HepG2 (cell line): ENCODE measurements around the gene CACNA1C. TPM values are rescaled to one million over a fixed set of nuclear protein-coding genes. Genes with fewer than 3 reads are reported as not detected.

Experiments used
- ATAC-seq: fragments of 200-7000 bp; cut with Tn5 transposase; 3 replicates; pipeline ENCODE4 v1.9.1; 2020; ENCODE audit warnings: mild to moderate bottlenecking, moderate library complexity
- BruUV-seq: library from RNA; stranded (reverse); fragments of 400-500 nt; replicated peaks from 2 replicates; lab custom pipeline; 2021; lab: Mats Ljungman, UMichigan
- CTCF ChIA-PET: fragments of 300-600 bp; formaldehyde crosslinking; extraction: SDS; loops from one replicate; lab custom pipeline; 2021; ENCODE audit warnings: low total read pairs, inconsistent platforms, low intra/inter-chr PET ratio; lab: Yijun Ruan, JAX
- POLR2A ChIA-PET: fragments of 350-600 bp; sonication (Branson Sonifier 250); formaldehyde crosslinking; loops from one replicate; lab custom pipeline; 2020; ENCODE audit warnings: antibody characterized with exemption, inconsistent platforms; lab: Yijun Ruan, JAX
- DNase-seq: peaks from one replicate; pipeline ENCODE4 v3.0.0-alpha.2; 2015; ENCODE audit warnings: low spot score
- FAIRE-seq: peaks from 3 replicates; lab custom pipeline; 2011; peaks lifted over from hg19 to GRCh38; lab: Jason Lieb, UNC
- H2AFZ ChIP-seq: one replicate; pipeline ENCODE4 v1.6.1; 2011; ENCODE audit warnings: low read length, inconsistent platforms
- H3K27ac ChIP-seq: fragments of 300-600 bp; 3 replicates; pipeline ENCODE4 v1.8.0; 2011; ENCODE audit warnings: mixed run types, mild to moderate bottlenecking, mixed read lengths, low read length, inconsistent platforms; ENCODE audit not compliant: insufficient read depth; ENCODE audit errors: extremely low read length
- H3K27me3 ChIP-seq, 2 experiments: fragments of 200-600 bp in 1 of 2; 2 replicates in 1 of 2; 3 replicates in 1 of 2; pipeline versions ENCODE4 v1.6.0 to v1.8.0; 2011; ENCODE audit warnings: low read length in 2 of 2, mild to moderate bottlenecking in 2 of 2, moderate library complexity in 2 of 2, inconsistent platforms in 1 of 2; ENCODE audit not compliant: insufficient read depth in 2 of 2, control insufficient read depth in 1 of 2
- H3K36me3 ChIP-seq, 2 experiments: fragments of 200-600 bp in 1 of 2; replicated peaks in 1 of 2; 2 replicates in 1 of 2; 3 replicates in 1 of 2; pipeline versions ENCODE4 v1.5.1 to v1.8.0; 2011; ENCODE audit warnings: low read length in 2 of 2, inconsistent platforms in 1 of 2; ENCODE audit not compliant: insufficient read depth in 2 of 2, control insufficient read depth in 1 of 2
- H3K4me1 ChIP-seq: 2 replicates; pipeline ENCODE4 v1.5.1; 2012; ENCODE audit warnings: low read length, inconsistent platforms; ENCODE audit not compliant: insufficient read depth
- H3K4me2 ChIP-seq: 2 replicates; pipeline ENCODE4 v1.6.0; 2011; ENCODE audit warnings: low read depth, low read length, inconsistent platforms
- H3K4me3 ChIP-seq, 3 experiments: fragments of 200-600 bp in 1 of 3; sonication (generic), shearing (Covaris generic) in 1 of 3; replicated peaks in 1 of 3; 2 replicates each; pipeline ENCODE4 v1.5.1; 2011 to 2016; ENCODE audit warnings: low read length in 3 of 3, inconsistent platforms in 2 of 3, low read depth in 2 of 3, mild to moderate bottlenecking in 2 of 3, control low read depth in 1 of 3, mixed read lengths in 1 of 3; ENCODE audit not compliant: insufficient read depth in 1 of 3
- H3K79me2 ChIP-seq: one replicate; pipeline ENCODE4 v1.6.1; 2011; ENCODE audit warnings: low read length, inconsistent platforms; ENCODE audit not compliant: insufficient read depth
- H3K9ac ChIP-seq: 2 replicates; pipeline ENCODE4 v1.6.0; 2011; ENCODE audit warnings: mild to moderate bottlenecking, low read depth, low read length, inconsistent platforms; ENCODE audit not compliant: insufficient read depth
- H3K9me3 ChIP-seq: 2 replicates; pipeline ENCODE4 v1.5.1; 2012; ENCODE audit warnings: mild to moderate bottlenecking, low read length
- H4K20me1 ChIP-seq: 2 replicates; pipeline ENCODE4 v1.6.0; 2011; ENCODE audit warnings: inconsistent platforms, mild to moderate bottlenecking, low read length, moderate library complexity; ENCODE audit not compliant: insufficient read depth
- EED ChIP-seq: sonication (generic); formaldehyde crosslinking; IDR thresholded peaks from 2 replicates; pipeline ENCODE4 v1.5.0; 2020; ENCODE audit warnings: mild to moderate bottlenecking, missing genetic modification reagents
- ETV6 ChIP-seq: sonication (generic); formaldehyde crosslinking; conservative IDR thresholded peaks from 2 replicates; pipeline ENCODE4 v1.4.0; 2020; ENCODE audit warnings: missing genetic modification reagents
- NFIC ChIP-seq: IDR thresholded peaks from 2 replicates; pipeline ENCODE4 v1.6.1; 2012; ENCODE audit warnings: mild to moderate bottlenecking, low read length, inconsistent platforms
- XRCC5 ChIP-seq: fragments of 200-400 bp; formaldehyde crosslinking; optimal IDR thresholded peaks from 2 replicates; pipeline ENCODE3; 2017; ENCODE audit warnings: mild to moderate bottlenecking, low read length
- ZBTB1 ChIP-seq: sonication (generic); formaldehyde crosslinking; IDR thresholded peaks from 2 replicates; pipeline ENCODE4 v1.4.0; 2020; ENCODE audit warnings: missing genetic modification reagents, borderline replicate concordance
- ZNF350 ChIP-seq: sonication (generic); formaldehyde crosslinking; IDR thresholded peaks from 2 replicates; pipeline ENCODE4 v1.4.0; 2020; ENCODE audit warnings: mild to moderate bottlenecking, low read depth, missing genetic modification reagents, borderline replicate concordance
- ZNF451 ChIP-seq: sonication (generic); formaldehyde crosslinking; IDR thresholded peaks from 2 replicates; pipeline ENCODE4 v1.5.0; 2020; ENCODE audit warnings: mild to moderate bottlenecking, missing genetic modification reagents
- ZNF569 ChIP-seq: sonication (generic); formaldehyde crosslinking; IDR thresholded peaks from 2 replicates; pipeline ENCODE4 v1.5.0; 2020; ENCODE audit warnings: mild to moderate bottlenecking, missing genetic modification reagents, moderate library complexity, borderline replicate concordance
- ZNF589 ChIP-seq: sonication (generic); formaldehyde crosslinking; conservative IDR thresholded peaks from 2 replicates; pipeline ENCODE4 v1.8.0; 2022; ENCODE audit warnings: mild to moderate bottlenecking, moderate library complexity, missing genetic modification reagents
- WGBS: methylation state at CpG from one replicate; pipeline ENCODE4 v1.1.6; 2017; ENCODE audit warnings: low lambda C conversion rate; 5-methylcytosine and 5-hydroxymethylcytosine counted together
- in situ Hi-C: cut with HindIII; loops from 2 replicates; pipeline ENCODE4 v1.10.0; 2017; ENCODE audit warnings: low pct_unique_long_range_greater_than_20kb; ENCODE audit not compliant: extremely low pct_ligation_motif_present
- intact Hi-C: fragments of 100-400 bp; cut with micrococcal nuclease; formaldehyde crosslinking; loops from one replicate; pipeline ENCODE4 v1.10.0; 2022; ENCODE audit not compliant: unreplicated experiment
- polyA plus RNA-seq, 8 experiments: library from polyadenylated mRNA; depleted of rRNA in 3 of 8; stranded (reverse) in 7 of 8; unstranded in 1 of 8; fragments of >200 nt; fragmentation: Illumina TruSeq in 4 of 8; extraction: Trizol in 4 of 8; gene quantifications; 2 replicates each; pipeline versions ENCODE4 v1.2.1 to v1.2.3, GENCODE V29; 2011 to 2016; ENCODE audit warnings: low read depth in 4 of 8, missing spikeins in 1 of 8, mixed read lengths in 1 of 8; ENCODE audit not compliant: insufficient read depth in 1 of 8
- total RNA-seq, 5 experiments: library from RNA; depleted of rRNA; stranded (reverse); fragments of >200 nt; fragmentation: Illumina TruSeq; extraction: Trizol; gene quantifications; 2 replicates each; pipeline ENCODE4 v1.2.3, GENCODE V29; 2016; ENCODE audit warnings: low read depth in 1 of 5
- TF ChIP-seq, protein P1 (sequence below): sonication (generic); formaldehyde crosslinking; IDR thresholded peaks from 2 replicates; pipeline ENCODE4 v1.4.0; 2020; ENCODE audit warnings: mild to moderate bottlenecking, missing genetic modification reagents
- TF ChIP-seq, protein P2 (sequence below): sonication (generic); formaldehyde crosslinking; IDR thresholded peaks from 2 replicates; pipeline ENCODE4 v1.8.0; 2022; ENCODE audit warnings: mild to moderate bottlenecking, missing genetic modification reagents, moderate library complexity
- TF ChIP-seq, protein P3 (sequence below): sonication (generic); formaldehyde crosslinking; IDR thresholded peaks from 2 replicates; pipeline ENCODE4 v1.4.0; 2020; ENCODE audit warnings: missing genetic modification reagents, borderline replicate concordance

Gene CACNA1C
- total and polyA plus RNA-seq, 2 of the 13 experiments (the other 11 are each of a cell fraction or from before 2014, with no cell fraction given), result not detected

DNA sequence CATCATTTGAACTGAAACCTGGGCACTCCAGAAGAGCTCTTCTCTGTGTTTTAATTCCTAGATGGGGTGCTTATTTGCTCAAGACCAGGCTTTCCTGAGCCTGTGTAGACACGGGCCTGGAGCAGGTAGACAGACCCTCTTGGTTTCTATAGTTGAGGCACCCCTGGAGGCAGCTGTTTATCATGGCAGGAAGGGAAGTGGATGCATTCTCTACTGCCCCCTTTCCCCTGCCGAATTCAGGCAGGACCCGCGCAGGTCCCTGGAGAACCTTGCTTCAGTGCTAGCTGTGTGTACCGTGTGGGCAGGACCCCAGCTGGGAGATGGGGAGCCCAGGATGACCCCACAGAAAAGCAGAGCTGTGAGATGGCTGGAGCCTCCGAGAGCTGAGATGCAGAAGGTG is 6.0 kb downstream of the CACNA1C start (continued):
- TF ChIP-seq, protein P1, sequence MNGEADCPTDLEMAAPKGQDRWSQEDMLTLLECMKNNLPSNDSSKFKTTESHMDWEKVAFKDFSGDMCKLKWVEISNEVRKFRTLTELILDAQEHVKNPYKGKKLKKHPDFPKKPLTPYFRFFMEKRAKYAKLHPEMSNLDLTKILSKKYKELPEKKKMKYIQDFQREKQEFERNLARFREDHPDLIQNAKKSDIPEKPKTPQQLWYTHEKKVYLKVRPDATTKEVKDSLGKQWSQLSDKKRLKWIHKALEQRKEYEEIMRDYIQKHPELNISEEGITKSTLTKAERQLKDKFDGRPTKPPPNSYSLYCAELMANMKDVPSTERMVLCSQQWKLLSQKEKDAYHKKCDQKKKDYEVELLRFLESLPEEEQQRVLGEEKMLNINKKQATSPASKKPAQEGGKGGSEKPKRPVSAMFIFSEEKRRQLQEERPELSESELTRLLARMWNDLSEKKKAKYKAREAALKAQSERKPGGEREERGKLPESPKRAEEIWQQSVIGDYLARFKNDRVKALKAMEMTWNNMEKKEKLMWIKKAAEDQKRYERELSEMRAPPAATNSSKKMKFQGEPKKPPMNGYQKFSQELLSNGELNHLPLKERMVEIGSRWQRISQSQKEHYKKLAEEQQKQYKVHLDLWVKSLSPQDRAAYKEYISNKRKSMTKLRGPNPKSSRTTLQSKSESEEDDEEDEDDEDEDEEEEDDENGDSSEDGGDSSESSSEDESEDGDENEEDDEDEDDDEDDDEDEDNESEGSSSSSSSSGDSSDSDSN (CRISPR knock-in tag), result no peak
- TF ChIP-seq, protein P2, sequence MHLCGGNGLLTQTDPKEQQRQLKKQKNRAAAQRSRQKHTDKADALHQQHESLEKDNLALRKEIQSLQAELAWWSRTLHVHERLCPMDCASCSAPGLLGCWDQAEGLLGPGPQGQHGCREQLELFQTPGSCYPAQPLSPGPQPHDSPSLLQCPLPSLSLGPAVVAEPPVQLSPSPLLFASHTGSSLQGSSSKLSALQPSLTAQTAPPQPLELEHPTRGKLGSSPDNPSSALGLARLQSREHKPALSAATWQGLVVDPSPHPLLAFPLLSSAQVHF, result no peak
- no peak for TF ChIP-seq ZBTB1 (CRISPR knock-in tag)
- TF ChIP-seq ZNF569 (CRISPR knock-in tag), result no peak
- TF ChIP-seq ZNF350, result no peak
- no peak for TF ChIP-seq ZNF589
- no peak for TF ChIP-seq EED (CRISPR knock-in tag)
- TF ChIP-seq ZNF451, result no peak

DNA sequence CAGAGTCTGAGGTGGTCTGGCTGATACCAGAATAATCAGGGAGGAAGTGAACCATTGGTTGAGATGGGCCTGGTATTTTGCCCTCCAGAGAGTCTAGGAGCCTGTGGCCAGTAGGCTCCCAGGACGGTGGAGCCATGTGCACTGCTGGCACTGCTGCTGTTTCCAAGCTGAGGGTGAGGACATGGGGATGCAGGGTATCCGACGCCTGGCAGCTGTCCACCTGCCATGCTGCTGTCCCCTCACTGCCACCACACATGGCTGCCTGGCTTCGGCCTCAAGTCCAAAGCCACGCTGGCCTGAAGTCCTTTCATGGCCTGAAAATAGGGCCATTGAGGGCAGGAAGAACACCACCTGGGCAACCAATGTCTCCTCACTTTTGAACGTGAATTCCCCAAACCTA is 8.6 kb downstream of the CACNA1C start:
- no peak for FAIRE-seq
- intact Hi-C loops, result no loop called here
- TF ChIP-seq NFIC (no peak), XRCC5 (no peak), ETV6 (CRISPR knock-in tag) (no peak)
- TF ChIP-seq, protein P3, sequence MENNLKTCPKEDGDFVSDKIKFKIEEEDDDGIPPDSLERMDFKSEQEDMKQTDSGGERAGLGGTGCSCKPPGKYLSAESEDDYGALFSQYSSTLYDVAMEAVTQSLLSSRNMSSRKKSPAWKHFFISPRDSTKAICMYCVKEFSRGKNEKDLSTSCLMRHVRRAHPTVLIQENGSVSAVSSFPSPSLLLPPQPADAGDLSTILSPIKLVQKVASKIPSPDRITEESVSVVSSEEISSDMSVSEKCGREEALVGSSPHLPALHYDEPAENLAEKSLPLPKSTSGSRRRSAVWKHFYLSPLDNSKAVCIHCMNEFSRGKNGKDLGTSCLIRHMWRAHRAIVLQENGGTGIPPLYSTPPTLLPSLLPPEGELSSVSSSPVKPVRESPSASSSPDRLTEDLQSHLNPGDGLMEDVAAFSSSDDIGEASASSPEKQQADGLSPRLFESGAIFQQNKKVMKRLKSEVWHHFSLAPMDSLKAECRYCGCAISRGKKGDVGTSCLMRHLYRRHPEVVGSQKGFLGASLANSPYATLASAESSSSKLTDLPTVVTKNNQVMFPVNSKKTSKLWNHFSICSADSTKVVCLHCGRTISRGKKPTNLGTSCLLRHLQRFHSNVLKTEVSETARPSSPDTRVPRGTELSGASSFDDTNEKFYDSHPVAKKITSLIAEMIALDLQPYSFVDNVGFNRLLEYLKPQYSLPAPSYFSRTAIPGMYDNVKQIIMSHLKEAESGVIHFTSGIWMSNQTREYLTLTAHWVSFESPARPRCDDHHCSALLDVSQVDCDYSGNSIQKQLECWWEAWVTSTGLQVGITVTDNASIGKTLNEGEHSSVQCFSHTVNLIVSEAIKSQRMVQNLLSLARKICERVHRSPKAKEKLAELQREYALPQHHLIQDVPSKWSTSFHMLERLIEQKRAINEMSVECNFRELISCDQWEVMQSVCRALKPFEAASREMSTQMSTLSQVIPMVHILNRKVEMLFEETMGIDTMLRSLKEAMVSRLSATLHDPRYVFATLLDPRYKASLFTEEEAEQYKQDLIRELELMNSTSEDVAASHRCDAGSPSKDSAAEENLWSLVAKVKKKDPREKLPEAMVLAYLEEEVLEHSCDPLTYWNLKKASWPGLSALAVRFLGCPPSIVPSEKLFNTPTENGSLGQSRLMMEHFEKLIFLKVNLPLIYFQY, result no peak

More for the DNA sequence above, 8.6 kb downstream of the CACNA1C start:
- no TSS peak for BruUV-seq
- no peaks in the 10 kb centered on the region for H3K36me3 ChIP-seq
- ChIA-PET POLR2A (no interaction called here), CTCF (no interaction called here)
- peaks cover 0 to 79% of the 10 kb centered on the region in 2 experiments for H3K27me3 ChIP-seq
- H2AFZ ChIP-seq, result no peak overlapping the region
- no peaks in the 10 kb centered on the region for H3K9me3 ChIP-seq
- no peak for DNase-seq
- no peak overlapping the region for H3K9ac ChIP-seq
- no peak overlapping the region for H3K4me3 ChIP-seq
- ATAC-seq, result no peak
- H3K79me2 ChIP-seq, result no peaks in the 10 kb centered on the region
- no peak overlapping the region for H3K4me2 ChIP-seq
- no peaks in the 10 kb centered on the region for H4K20me1 ChIP-seq
- in situ Hi-C loops, result no loop called here
- no peak overlapping the region for H3K27ac ChIP-seq
- H3K4me1 ChIP-seq, result no peaks in the 10 kb centered on the region
- WGBS, result 17% methylated on average over 3 of the region's 6 CpGs
